H1 (cell line): Measurements from ENCODE around the gene RIMBP2. TPM values are rescaled to one million over a fixed set of nuclear protein-coding genes. Genes with fewer than 3 reads are reported as not detected.

ENCODE experiments used
- BCL11A ChIP-seq, 2 experiments: IDR thresholded peaks; one replicate each; pipeline ENCODE4 v1.6.1; 2011; ENCODE audit warnings: low read depth in 2 of 2, low read length in 2 of 2, mild to moderate bottlenecking in 2 of 2
- POLR2AphosphoS5 ChIP-seq: IDR thresholded peaks from 2 replicates; pipeline ENCODE4 v1.6.1; 2011; ENCODE audit warnings: low read depth, low read length
- polyA plus RNA-seq, 7 experiments: library from polyadenylated mRNA; depleted of rRNA in 3 of 7; stranded (reverse) in 5 of 7; unstranded in 2 of 7; fragments of >200 nt in 5 of 7; fragments of 200-250 nt in 2 of 7; gene quantifications; 1 replicate in 5 of 7; 2 replicates in 1 of 7; 4 replicates in 1 of 7; pipeline versions ENCODE4 v1.2.1 to v1.2.3, GENCODE V29; 2011 to 2013; ENCODE audit warnings: missing spikeins in 2 of 7, mixed read lengths in 2 of 7
- total RNA-seq: library from RNA; stranded (reverse); fragmentation: NEBNext Ultra II Directional; extraction: Animal tissue kit (Norgen Biotek cat#: 25700); gene quantifications from 2 replicates; pipeline ENCODE4 v1.2.1, GENCODE V29; 2021

RIMBP2 gene
- total and polyA plus RNA-seq, 2 of the 8 experiments (the other 6 are each of a cell fraction or from before 2014, with no cell fraction given): 0.18 to 0.65 TPM

- TF ChIP-seq BCL11A (IDR thresholded peaks at IDR 0.05; ENCODE audit: low read depth in 2 of 2, low read length in 2 of 2): no peak
- TF ChIP-seq POLR2AphosphoS5: no peak
Measured at GRCh38 chr12:130508847-130509246, 207.3 kb downstream of the RIMBP2 start (continued).
